Fibroblast of lung (primary cell): ENCODE data around the gene TRIB2.

ENCODE experiments used
- EZH2 ChIP-seq: IDR thresholded peaks from 2 replicates; pipeline ENCODE4 v1.5.1; 2012; ENCODE audit warnings: low read length, control low read depth, mild to moderate bottlenecking; ENCODE audit errors: missing control alignments
- TF ChIP-seq, protein P1 (sequence below), 2 donors: IDR thresholded peaks in 1 of 2; conservative IDR thresholded peaks in 1 of 2; 1 replicate in 1 of 2; 2 replicates in 1 of 2; pipeline ENCODE4 v1.5.1; 2011 to 2012; ENCODE audit warnings: low read length in 2 of 2, control low read depth in 1 of 2, inconsistent platforms in 1 of 2, low read depth in 1 of 2, mild to moderate bottlenecking in 1 of 2

DNA sequence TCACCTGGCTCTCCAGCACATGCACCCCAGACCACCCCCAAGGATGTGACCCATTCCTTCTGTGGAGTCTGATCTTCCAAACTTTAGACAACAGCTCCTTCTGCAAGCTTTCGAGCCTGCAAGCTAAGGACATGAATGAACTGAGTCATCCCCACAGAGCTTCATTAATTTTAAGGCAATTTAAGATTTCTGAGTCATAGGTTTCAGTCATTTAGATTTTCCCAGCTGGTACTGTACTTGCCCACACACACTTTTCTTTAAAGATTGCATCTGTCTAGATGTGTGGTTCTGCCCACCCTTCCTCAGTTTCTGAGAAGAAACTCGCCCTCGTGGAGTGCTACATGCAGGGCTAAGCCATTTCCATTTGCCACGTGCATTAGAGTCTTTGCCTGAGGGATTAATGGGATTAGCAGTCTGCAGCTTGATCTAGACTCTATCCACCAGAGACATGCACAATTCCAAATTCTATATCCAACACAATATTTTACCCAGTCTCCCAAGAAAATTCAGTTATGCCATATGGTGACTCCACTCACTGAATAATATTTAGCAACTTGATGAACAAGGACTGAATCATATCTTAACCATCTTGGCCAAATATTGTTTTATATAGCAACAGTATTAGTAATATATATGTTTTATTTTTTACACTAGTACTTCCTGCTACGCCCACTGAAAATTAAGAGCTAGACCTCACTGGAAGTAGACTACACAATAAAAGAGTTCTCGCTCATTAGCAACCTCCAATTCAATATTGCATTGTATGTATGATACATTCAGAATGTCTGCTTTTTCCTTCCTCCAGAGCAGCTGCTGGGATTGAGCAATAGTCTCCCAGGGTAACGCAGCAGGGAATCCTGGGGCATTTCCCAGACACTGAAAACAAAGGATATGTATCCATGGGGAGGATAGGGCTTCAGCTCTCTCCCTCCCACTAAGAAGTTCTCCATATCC is 14.3 kb upstream of the TRIB2 start:
- TF ChIP-seq, protein P1, sequence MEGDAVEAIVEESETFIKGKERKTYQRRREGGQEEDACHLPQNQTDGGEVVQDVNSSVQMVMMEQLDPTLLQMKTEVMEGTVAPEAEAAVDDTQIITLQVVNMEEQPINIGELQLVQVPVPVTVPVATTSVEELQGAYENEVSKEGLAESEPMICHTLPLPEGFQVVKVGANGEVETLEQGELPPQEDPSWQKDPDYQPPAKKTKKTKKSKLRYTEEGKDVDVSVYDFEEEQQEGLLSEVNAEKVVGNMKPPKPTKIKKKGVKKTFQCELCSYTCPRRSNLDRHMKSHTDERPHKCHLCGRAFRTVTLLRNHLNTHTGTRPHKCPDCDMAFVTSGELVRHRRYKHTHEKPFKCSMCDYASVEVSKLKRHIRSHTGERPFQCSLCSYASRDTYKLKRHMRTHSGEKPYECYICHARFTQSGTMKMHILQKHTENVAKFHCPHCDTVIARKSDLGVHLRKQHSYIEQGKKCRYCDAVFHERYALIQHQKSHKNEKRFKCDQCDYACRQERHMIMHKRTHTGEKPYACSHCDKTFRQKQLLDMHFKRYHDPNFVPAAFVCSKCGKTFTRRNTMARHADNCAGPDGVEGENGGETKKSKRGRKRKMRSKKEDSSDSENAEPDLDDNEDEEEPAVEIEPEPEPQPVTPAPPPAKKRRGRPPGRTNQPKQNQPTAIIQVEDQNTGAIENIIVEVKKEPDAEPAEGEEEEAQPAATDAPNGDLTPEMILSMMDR (conservative IDR thresholded peaks at IDR 0.05 in 1 of 2, IDR thresholded peaks at IDR 0.05 in 1 of 2; ENCODE audit: low read depth in 1 of 2, low read length in 2 of 2) = no peak
- no peak for TF ChIP-seq EZH2
